K562 (cell line): ENCODE results near the gene LRRC14B. TPM values are rescaled to one million over a fixed set of nuclear protein-coding genes. Genes with fewer than 3 reads are reported as not detected.

Experiments
- ATAC-seq: fragments of 200-7000 bp; cut with Tn5 transposase; 3 replicates; pipeline ENCODE4 v1.9.1; 2020; ENCODE audit warnings: moderate library complexity
- BruUV-seq: library from RNA; stranded (reverse); fragments of 400-500 nt; replicated peaks from 2 replicates; lab custom pipeline; 2021; lab: Mats Ljungman, UMichigan
- CTCF ChIA-PET: fragments of 300-600 bp; formaldehyde crosslinking; extraction: SDS; loops from one replicate; lab custom pipeline; 2021; ENCODE audit warnings: low intra/inter-chr PET ratio; lab: Yijun Ruan, JAX
- POLR2A ChIA-PET: fragments of 300-600, 350-650 bp; sonication (Branson Sonifier 250); formaldehyde crosslinking; extraction: SDS; loops from one replicate; lab custom pipeline; 2021; ENCODE audit warnings: antibody characterized with exemption, inconsistent platforms; lab: Yijun Ruan, JAX
- DNase-seq, 4 experiments: peaks; one replicate each; pipeline versions ENCODE4 v3.0.0 to v3.0.0-alpha.2; 2011 to 2018; ENCODE audit warnings: low spot score in 3 of 4, mixed read lengths in 3 of 4; ENCODE audit errors: extremely low read depth in 1 of 4
- FAIRE-seq: peaks from 2 replicates; lab custom pipeline; 2011; peaks lifted over from hg19 to GRCh38; lab: Jason Lieb, UNC
- H2AFZ ChIP-seq: 2 replicates; pipeline ENCODE4 v1.6.0; 2011; ENCODE audit warnings: low read depth, low read length, control low read depth, inconsistent platforms
- H3K27ac ChIP-seq: fragments of 200-600 bp; 3 replicates; pipeline ENCODE4 v1.8.0; 2011; ENCODE audit warnings: low read depth, mild to moderate bottlenecking, control low read depth, inconsistent platforms, low read length, moderate library complexity, mixed read lengths; ENCODE audit errors: extremely low read depth
- H3K27me3 ChIP-seq, 2 experiments: fragments of 300-600 bp in 1 of 2; 2 replicates in 1 of 2; 3 replicates in 1 of 2; pipeline versions ENCODE4 v1.6.0 to v1.8.0; 2011; ENCODE audit warnings: inconsistent platforms in 2 of 2, low read length in 2 of 2, mild to moderate bottlenecking in 1 of 2, mixed read lengths in 1 of 2, moderate library complexity in 1 of 2; ENCODE audit not compliant: control insufficient read depth in 2 of 2, insufficient read depth in 2 of 2
- H3K36me3 ChIP-seq: fragments of 300-600 bp; 3 replicates; pipeline ENCODE4 v1.8.0; 2011; ENCODE audit warnings: mild to moderate bottlenecking, low read length, inconsistent platforms; ENCODE audit not compliant: control insufficient read depth, insufficient read depth
- H3K4me1 ChIP-seq, 2 experiments: fragments of 200-600 bp in 1 of 2; replicated peaks in 1 of 2; 2 replicates in 1 of 2; 3 replicates in 1 of 2; pipeline versions ENCODE4 v1.5.1 to v1.8.0; 2011; ENCODE audit warnings: inconsistent platforms in 2 of 2, low read length in 2 of 2, mild to moderate bottlenecking in 1 of 2, mixed read lengths in 1 of 2, moderate library complexity in 1 of 2; ENCODE audit not compliant: control insufficient read depth in 2 of 2, insufficient read depth in 2 of 2
- H3K4me2 ChIP-seq: 2 replicates; pipeline ENCODE4 v1.6.1; 2011; ENCODE audit warnings: low read length, control low read depth, inconsistent platforms, mixed read lengths; ENCODE audit not compliant: insufficient read depth
- H3K4me3 ChIP-seq: fragments of 200-600 bp; sonication (generic), shearing (Covaris generic); 2 replicates; pipeline ENCODE4 v1.5.1; 2016; ENCODE audit warnings: control low read depth, inconsistent platforms
- H3K79me2 ChIP-seq: fragments of 200-600 bp; 3 replicates; pipeline ENCODE4 v1.8.0; 2011; ENCODE audit warnings: low read length, inconsistent platforms; ENCODE audit not compliant: control insufficient read depth, insufficient read depth
- H3K9ac ChIP-seq, 2 experiments: 2 replicates each; pipeline versions ENCODE4 v1.6.0 to v1.6.1; 2011; ENCODE audit warnings: low read depth in 2 of 2, low read length in 2 of 2, control low read depth in 1 of 2, inconsistent platforms in 1 of 2, mild to moderate bottlenecking in 1 of 2, mixed read lengths in 1 of 2; ENCODE audit not compliant: insufficient read depth in 1 of 2
- H3K9me1 ChIP-seq: one replicate; pipeline ENCODE4 v1.6.0; 2011; ENCODE audit warnings: inconsistent platforms, mild to moderate bottlenecking, low read length, moderate library complexity; ENCODE audit not compliant: control insufficient read depth, insufficient read depth
- H3K9me3 ChIP-seq: replicated peaks from 2 replicates; pipeline ENCODE4 v1.5.1; 2011; ENCODE audit warnings: low read depth, low read length, inconsistent platforms; ENCODE audit not compliant: control insufficient read depth, insufficient read depth
- H4K20me1 ChIP-seq: replicated peaks from 2 replicates; pipeline ENCODE4 v1.6.1; 2011; ENCODE audit warnings: low read length, inconsistent platforms, mixed read lengths; ENCODE audit not compliant: control insufficient read depth, insufficient read depth
- EZH2 ChIP-seq: IDR thresholded peaks from 2 replicates; pipeline ENCODE4 v1.6.1; 2012; ENCODE audit warnings: low read depth, mild to moderate bottlenecking, inconsistent platforms, low read length, borderline replicate concordance
- FOSL1 ChIP-seq: fragments of 200-800 bp; sonication (Bioruptor generic); conservative IDR thresholded peaks from 2 replicates; pipeline ENCODE4 v1.6.1; 2016; ENCODE audit warnings: missing genetic modification characterization, missing compliant biosample characterization
- KDM1A ChIP-seq, 2 experiments: fragments of 450-650 bp; IDR thresholded peaks; 2 replicates each; pipeline ENCODE4 v1.6.1; 2016; ENCODE audit warnings: mild to moderate bottlenecking in 2 of 2
- MYC ChIP-seq, 2 experiments: fragments of 250-450 bp in 1 of 2; sonication (Bioruptor Pico) in 1 of 2; IDR thresholded peaks; 2 replicates each; pipeline versions ENCODE4 v1.5.1 to v1.6.1; 2012 to 2021; ENCODE audit warnings: low read depth in 2 of 2, borderline replicate concordance in 1 of 2, improper control_type of control experiment in 1 of 2, low read length in 1 of 2, mild to moderate bottlenecking in 1 of 2, moderate library complexity in 1 of 2
- ZNF699 ChIP-seq: fragments of 250-450 bp; sonication (Bioruptor Pico); IDR thresholded peaks from 2 replicates; pipeline ENCODE4 v1.8.0; 2021; ENCODE audit warnings: mild to moderate bottlenecking, moderate library complexity; ENCODE audit not compliant: insufficient replicate concordance
- WGBS: fragments of 100-300 bp; shearing (Covaris generic); methylation state at CpG from one replicate; pipeline ENCODE4 v1.1.6; 2016; ENCODE audit warnings: low coverage, mixed read lengths; ENCODE audit not compliant: insufficient coverage; ENCODE audit errors: missing lambda C conversion rate; 5-methylcytosine and 5-hydroxymethylcytosine counted together
- in situ Hi-C: fragments of 300-500 bp; cut with MboI; formaldehyde crosslinking; loops from 4 replicates; pipeline ENCODE4 v1.15.0; 2018; ENCODE audit warnings: inconsistent platforms, mixed read lengths
- intact Hi-C: fragments of 100-400 bp; cut with micrococcal nuclease; formaldehyde crosslinking; loops from 2 replicates; pipeline ENCODE4 v1.14.2; 2022
- polyA plus RNA-seq, 8 experiments: library from polyadenylated mRNA; depleted of rRNA in 4 of 8; stranded (reverse) in 5 of 8; unstranded in 3 of 8; fragments of >200 nt; fragmentation: Nextera tagmentation in 2 of 8; fragmentation: Illumina TruSeq in 1 of 8; extraction: Ambion mirVana in 2 of 8; extraction: Trizol in 1 of 8; gene quantifications; 2 replicates each; pipeline versions ENCODE4 v1.2.1 to v1.2.3, GENCODE V29; 2011 to 2014; ENCODE audit warnings: inconsistent platforms in 1 of 8, missing spikeins in 1 of 8
- total RNA-seq, 7 experiments: library from RNA; depleted of rRNA in 6 of 7; stranded (reverse); fragments of >200 nt in 6 of 7; fragmentation: Illumina TruSeq in 2 of 7; extraction: Trizol in 2 of 7; gene quantifications; 2 replicates each; pipeline versions ENCODE4 v1.2.1 to v1.2.3, GENCODE V29; 2011 to 2021; ENCODE audit warnings: low replicate concordance in 1 of 7
- TF ChIP-seq, protein P1 (sequence below): fragments of 250-450 bp; sonication (Bioruptor Pico); IDR thresholded peaks from 2 replicates; pipeline ENCODE4 v1.5.0; 2021; ENCODE audit warnings: mild to moderate bottlenecking, borderline replicate concordance
- TF ChIP-seq, protein P2 (sequence below): fragments of 450-650 bp; formaldehyde crosslinking; IDR thresholded peaks from 2 replicates; pipeline ENCODE4 v1.4.0; 2022; ENCODE audit warnings: missing genetic modification characterization

LRRC14B gene
- total and polyA plus RNA-seq, 9 of the 15 experiments (the other 6 are each of a cell fraction or from before 2014, with no cell fraction given), result not detected

DNA sequence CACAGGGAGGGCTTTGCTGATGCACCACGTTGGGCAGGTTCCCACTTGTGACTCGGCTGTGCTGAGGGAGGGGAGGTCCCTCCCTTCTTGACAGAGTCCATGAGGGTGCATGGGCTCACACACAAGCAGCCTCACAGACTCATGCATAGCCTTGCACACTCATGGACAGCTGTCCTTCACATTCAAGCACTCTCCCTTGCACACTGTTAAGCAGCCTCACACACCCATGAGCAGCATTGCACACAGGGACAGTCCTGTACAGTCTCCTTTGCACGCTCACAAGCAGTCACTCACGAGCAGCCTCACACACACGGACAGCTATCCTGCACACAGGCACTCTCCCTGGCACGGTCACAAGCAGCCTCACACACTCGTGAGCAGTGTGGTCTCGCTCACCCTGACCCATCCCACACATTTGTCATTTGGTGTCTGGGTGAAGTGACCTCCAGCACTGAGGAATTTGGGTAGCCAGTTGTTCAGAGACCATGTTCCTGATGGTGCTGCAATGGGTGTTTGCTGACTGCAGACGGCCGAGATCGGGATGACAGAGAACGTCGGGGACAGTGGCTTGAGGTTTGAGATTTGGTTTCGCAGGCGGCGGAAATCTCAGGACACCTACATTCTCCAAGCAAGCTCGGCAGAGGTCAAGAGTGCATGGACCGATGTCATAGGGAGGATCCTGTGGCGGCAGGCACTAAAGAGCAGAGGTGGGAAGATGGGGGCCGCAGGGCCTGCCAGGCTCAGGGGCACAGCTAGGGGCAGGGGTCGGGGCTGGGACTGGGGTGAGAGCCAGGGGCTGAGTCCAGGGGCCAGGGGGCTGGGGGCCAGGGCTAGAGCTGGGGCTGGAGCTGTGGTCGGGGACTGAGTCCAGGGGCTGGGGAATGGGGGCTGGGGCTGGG is 17.7 kb upstream of the LRRC14B start:
- Histone ChIP-seq H3K9me1 (peaks cover 4% of the 10 kb centered on the region), H3K9me3 (no peaks in the 10 kb centered on the region), H3K4me2 (no peak overlapping the region), H3K36me3 (no peaks in the 10 kb centered on the region)
- intact Hi-C loops, result no loop called here
- TF ChIP-seq MYC (IDR thresholded peaks at IDR 0.05; ENCODE audit: low read depth, low read length) (no peak), MYC (CRISPR knock-in tag; IDR thresholded peaks at IDR 0.05; ENCODE audit: borderline replicate concordance, low read depth) (no peak), EZH2 (peak; percentile 85), KDM1A (IDR thresholded peaks at IDR 0.05) (peak in 1 of 2 experiments; percentile 27; a peak in 1 of 4 replicates)
- TF ChIP-seq, all 486 proteins: peak for 2
- ATAC-seq (no peak; the same call in 2 of the 3 replicates), DNase-seq (no peak), FAIRE-seq (no peak)
- Histone ChIP-seq H3K9ac (no peak overlapping the region), H3K4me3 (no peak overlapping the region), H4K20me1 (peaks cover 12% of the 10 kb centered on the region), H3K27ac (no peak overlapping the region), H3K27me3 (peaks cover 76 to 86% of the 10 kb centered on the region in 2 experiments), H3K4me1 (peaks cover 0 to 17% of the 10 kb centered on the region in 2 experiments; a peak in 3 of 5 replicates), H3K79me2 (no peaks in the 10 kb centered on the region), H2AFZ (no peak overlapping the region)
- no TSS peak for BruUV-seq
- CTCF ChIA-PET, result no interaction called here
- in situ Hi-C loops, result no loop called here
- POLR2A ChIA-PET, result interaction anchor here (1.6 kb wide), 1 partner anchor 13 kb away, joined by 3 read pairs; no protein-coding TSS in a partner anchor
- WGBS, result 1% methylated on average over 22 of the region's 22 CpGs

DNA sequence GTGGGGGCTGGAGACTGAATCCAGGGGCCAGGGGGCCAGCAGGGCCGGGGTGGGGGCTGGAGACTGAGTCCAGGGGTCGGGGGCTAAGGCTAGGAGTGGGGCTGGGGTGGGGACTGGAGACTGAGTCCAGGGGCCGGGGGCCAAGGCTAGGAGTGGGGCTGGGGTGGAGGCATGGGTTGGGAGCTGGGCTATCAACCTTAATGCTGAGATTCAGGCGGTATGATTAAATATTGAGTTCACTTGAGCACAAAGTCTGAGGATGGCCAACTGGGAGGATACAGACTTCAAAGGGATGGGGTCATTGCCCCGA is 17.0 kb upstream of the LRRC14B start:
- in situ Hi-C loops (no loop called here), intact Hi-C loops (no loop called here)
- WGBS, result 0% methylated on average over 2 of the region's 5 CpGs
- peaks cover 77 to 82% of the 10 kb centered on the region in 2 experiments for H3K27me3 ChIP-seq
- peaks cover 12% of the 10 kb centered on the region for H4K20me1 ChIP-seq
- H3K4me1 ChIP-seq, result peaks cover 0 to 17% of the 10 kb centered on the region in 2 experiments; a peak in 3 of 5 replicates
- no peak for FAIRE-seq
- no peak for DNase-seq
- no TSS peak for BruUV-seq
- CTCF ChIA-PET, result no interaction called here
- H3K9ac ChIP-seq, result no peak overlapping the region
- peaks cover 4% of the 10 kb centered on the region for H3K9me1 ChIP-seq
- no peaks in the 10 kb centered on the region for H3K36me3 ChIP-seq
- POLR2A ChIA-PET, result interaction anchor here (1.6 kb wide), 1 partner anchor 12 kb away, joined by 3 read pairs; no protein-coding TSS in a partner anchor
- no peak overlapping the region for H3K4me2 ChIP-seq
- no peaks in the 10 kb centered on the region for H3K79me2 ChIP-seq
- no peak overlapping the region for H3K27ac ChIP-seq
- no peak overlapping the region for H2AFZ ChIP-seq
- H3K4me3 ChIP-seq, result no peak overlapping the region
- ATAC-seq, result no peak
- H3K9me3 ChIP-seq, result no peaks in the 10 kb centered on the region
- TF ChIP-seq ZNF699 (CRISPR knock-in tag) (no peak), FOSL1 (tag) (no peak)
- TF ChIP-seq, protein P1, sequence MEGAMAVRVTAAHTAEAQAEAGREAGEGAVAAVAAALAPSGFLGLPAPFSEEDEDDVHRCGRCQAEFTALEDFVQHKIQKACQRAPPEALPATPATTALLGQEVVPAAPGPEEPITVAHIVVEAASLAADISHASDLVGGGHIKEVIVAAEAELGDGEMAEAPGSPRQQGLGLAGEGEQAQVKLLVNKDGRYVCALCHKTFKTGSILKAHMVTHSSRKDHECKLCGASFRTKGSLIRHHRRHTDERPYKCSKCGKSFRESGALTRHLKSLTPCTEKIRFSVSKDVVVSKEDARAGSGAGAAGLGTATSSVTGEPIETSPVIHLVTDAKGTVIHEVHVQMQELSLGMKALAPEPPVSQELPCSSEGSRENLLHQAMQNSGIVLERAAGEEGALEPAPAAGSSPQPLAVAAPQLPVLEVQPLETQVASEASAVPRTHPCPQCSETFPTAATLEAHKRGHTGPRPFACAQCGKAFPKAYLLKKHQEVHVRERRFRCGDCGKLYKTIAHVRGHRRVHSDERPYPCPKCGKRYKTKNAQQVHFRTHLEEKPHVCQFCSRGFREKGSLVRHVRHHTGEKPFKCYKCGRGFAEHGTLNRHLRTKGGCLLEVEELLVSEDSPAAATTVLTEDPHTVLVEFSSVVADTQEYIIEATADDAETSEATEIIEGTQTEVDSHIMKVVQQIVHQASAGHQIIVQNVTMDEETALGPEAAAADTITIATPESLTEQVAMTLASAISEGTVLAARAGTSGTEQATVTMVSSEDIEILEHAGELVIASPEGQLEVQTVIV (CRISPR knock-in tag), result no peak
- TF ChIP-seq, protein P2, sequence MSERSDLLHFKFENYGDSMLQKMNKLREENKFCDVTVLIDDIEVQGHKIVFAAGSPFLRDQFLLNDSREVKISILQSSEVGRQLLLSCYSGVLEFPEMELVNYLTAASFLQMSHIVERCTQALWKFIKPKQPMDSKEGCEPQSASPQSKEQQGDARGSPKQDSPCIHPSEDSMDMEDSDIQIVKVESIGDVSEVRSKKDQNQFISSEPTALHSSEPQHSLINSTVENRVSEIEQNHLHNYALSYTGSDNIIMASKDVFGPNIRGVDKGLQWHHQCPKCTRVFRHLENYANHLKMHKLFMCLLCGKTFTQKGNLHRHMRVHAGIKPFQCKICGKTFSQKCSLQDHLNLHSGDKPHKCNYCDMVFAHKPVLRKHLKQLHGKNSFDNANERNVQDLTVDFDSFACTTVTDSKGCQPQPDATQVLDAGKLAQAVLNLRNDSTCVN (CRISPR knock-in tag), result no peak
